ENCODE data around the gene IQGAP2.

Gene IQGAP2

GRCh38 chr5:76694317-76694716 lies 291.2 kb downstream of the IQGAP2 start:
- no peak for DNase-seq

- DNase-seq: no peak
Measured at GRCh38 chr5:76695346-76695745, 292.3 kb downstream of the IQGAP2 start.

DNA sequence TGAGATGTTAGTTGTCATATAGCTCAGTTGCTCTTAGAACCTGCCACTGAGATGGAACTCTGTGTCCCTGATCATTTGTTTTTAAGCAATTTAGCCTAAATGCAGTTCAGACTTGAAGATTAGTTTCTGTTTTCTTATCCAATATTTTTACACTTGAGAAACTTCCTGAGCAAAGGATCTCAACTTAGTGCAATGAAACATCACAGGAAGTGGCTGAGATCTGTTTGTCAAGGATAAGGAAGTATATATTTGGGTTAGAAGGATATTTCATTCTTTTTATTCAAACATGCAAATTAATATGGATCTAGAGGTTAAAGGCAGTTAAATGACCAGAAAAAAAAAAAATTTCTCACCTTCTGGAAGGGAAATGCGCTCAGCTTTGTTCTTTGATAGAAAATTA lies 293.2 kb downstream of the IQGAP2 start:
- no peak for DNase-seq

DNA sequence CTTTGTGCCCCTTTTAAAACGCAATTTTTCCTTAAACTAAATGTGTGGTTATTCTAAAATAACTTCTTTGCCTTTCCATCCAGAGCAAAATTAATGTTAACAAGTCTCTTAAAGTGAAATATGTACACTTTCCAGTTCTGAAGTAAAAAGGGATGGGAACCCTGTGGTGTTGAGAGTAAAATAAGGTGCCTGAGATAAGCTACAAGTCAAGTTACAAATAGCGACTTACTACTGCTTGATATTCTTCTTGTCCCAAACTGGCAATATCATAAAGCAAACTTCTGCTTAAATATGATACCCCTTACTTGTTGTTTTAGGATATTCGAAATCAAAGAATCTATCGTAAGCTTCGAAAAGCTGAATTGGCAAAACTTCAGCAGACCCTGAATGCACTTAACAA lies 294.6 kb downstream of the IQGAP2 start:
- no peak for DNase-seq

DNA sequence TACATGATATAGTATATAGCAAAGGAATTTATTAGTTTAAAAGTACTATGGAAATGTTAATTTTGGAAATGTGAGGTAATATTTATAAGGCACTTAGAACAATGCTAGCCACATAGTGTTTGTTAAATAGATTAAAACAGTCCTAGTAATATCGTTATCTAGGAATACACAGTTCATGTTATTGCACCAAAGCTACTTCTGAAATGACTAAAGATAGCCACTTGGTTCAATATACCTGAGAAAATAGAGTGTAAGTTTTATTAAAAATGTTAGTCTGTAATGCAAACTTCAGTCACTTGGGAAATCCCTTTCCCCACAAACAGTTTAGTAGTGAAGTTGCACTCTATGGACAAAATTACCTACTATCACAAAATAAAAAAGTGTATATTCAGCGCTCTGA lies 297.5 kb downstream of the IQGAP2 start:
- DNase-seq: no peak

- DNase-seq: no peak
Measured at GRCh38 chr5:76701298-76701697, 298.2 kb downstream of the IQGAP2 start.

- no peak for DNase-seq
Measured at GRCh38 chr5:76703707-76704106, 300.6 kb downstream of the IQGAP2 start.

DNA sequence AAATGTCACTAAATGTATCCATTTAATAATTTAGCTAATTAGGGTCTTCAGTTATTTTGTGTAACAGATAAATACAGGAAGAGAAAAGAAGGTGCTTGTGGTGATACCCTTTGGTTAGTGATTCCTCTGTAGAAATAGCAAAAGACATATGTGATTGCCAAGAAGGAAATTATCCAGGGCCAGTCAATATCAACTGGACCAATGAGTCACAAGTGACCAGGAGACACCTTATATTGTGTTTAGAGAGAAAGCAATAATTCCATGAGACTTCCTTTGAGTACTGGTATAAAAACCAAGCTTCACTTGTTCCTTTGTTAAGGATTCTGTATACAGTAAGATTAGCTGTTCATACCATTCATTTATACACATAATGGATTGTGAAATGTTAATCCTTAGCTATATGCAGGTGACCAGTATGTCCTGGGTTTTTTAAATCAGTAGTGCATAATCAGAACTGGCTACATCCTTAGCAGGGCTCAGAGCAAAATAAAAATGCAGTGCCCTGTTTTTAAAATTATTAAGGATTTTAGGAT lies 301.1 kb downstream of the IQGAP2 start:
- DNase-seq: no peak

- DNase-seq: no peak
Measured at GRCh38 chr5:76705574-76705973, 302.5 kb downstream of the IQGAP2 start.

DNA sequence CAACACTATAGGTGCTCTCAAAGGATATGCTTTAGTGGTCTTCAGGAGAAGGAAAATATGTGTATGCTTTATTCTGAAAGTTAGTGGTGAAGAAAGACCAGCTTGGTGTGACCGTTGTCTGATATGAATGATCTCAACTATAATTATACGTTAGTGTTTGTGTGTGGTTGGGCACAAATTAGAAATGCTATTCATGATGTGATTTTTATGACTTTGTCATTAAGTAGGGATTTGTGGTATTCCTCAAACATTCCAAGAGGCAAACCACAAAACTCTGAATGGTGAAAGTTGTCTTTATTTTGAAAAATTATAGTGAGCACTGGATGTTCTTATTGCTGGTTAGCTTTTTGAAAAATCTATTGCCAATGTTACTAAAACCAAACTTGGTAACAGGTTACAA lies 306.7 kb downstream of the IQGAP2 start:
- DNase-seq: no peak

- DNase-seq: no peak
Measured at GRCh38 chr5:76710991-76711390, 307.9 kb downstream of the IQGAP2 start.

DNA sequence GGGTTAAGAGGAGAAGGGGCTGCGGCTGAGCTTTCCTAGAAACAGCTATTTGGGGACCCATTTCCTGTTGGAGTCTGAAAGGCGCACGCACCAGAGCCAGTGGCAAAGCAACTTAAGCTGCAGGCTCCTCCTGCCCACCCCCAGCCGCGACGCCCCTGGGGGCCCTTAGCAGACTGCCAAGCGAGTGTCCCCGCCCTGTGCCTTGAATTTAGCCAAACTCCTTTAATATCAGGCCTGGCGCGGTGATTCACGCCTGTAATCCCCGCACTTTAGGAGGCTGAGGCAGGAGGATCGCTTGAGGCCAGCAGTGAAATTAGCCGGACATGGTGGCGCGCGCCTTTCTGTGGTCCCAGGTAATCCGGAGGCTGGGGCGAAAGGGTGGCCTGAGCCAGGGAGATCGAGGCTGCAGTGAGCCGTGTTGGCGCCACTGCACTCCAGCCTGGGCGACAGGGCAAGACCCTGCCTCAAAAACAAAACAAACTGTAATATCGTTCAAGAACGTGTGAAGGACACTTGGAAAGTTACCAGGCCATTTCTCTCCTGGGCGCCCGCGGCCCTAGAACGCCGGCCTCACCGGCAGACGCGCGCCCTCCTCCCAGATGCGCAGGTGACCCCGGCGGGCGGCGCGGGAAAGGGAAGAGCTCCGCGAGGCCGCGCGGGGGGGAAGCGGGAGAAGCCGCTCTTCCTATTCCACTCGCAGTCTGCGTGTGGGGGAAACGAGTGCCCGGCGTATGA lies 311.8 kb downstream of the IQGAP2 start:
- DNase-seq: no peak

DNA sequence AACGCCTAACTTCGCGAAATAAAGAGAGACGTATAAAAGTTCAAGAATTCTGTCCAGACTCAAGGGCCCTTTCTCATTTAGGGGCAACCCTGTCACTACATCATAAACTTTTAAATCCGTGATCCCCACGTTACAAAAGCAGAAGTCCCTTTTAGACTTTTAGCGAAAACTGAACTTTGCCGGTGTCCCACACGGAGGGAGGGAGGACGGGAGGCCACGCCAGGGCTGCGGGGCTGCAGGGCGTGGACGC lies 312.3 kb downstream of the IQGAP2 start:
- DNase-seq: no peak

DNA sequence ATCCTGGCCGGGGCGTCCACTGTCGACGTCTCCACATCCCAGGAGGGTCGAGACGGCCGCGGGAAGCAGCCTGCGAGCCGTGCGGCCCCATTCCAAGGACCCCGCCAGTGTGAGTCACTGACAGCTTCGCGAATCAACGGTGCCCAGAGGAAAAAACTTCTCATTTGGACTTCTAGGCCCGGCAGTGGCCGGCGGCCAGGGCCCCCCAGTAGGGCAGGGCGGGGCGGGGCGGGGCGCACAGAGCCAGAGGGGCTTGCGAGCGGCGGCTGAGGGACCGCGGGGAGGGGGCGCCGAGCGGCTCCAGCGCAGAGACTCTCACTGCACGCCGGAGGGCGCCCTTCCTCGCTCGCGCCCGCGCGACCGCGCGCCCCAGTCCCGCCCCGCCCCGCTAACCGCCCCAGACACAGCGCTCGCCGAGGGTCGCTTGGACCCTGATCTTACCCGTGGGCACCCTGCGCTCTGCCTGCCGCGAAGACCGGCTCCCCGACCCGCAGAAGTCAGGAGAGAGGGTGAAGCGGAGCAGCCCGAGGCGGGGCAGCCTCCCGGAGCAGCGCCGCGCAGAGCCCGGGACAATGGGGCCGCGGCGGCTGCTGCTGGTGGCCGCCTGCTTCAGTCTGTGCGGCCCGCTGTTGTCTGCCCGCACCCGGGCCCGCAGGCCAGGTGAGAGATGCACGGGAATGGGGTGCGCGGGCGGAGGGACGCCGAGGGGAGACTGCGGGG lies 312.8 kb downstream of the IQGAP2 start, which contains the start of gene F2R:
F2R (plus strand) TSS at position 391 of the 720 bp plus-strand sequence; CDS start at position 573, 182 bp downstream.
- DNase-seq: no peak

- no peak for DNase-seq
Measured at GRCh38 chr5:76716456-76717157, 313.5 kb downstream of the IQGAP2 start.

GRCh38 chr5:76717222-76718083 lies 314.4 kb downstream of the IQGAP2 start:
- DNase-seq: no peak

- DNase-seq: no peak
Measured at GRCh38 chr5:76718381-76718832, 315.3 kb downstream of the IQGAP2 start.

- no peak for DNase-seq
Measured at GRCh38 chr5:76718880-76719279, 315.8 kb downstream of the IQGAP2 start.

- DNase-seq: no peak
Measured at GRCh38 chr5:76720988-76721569, 318.0 kb downstream of the IQGAP2 start.

GRCh38 chr5:76723266-76723665 lies 320.2 kb downstream of the IQGAP2 start:
- DNase-seq: no peak

DNA sequence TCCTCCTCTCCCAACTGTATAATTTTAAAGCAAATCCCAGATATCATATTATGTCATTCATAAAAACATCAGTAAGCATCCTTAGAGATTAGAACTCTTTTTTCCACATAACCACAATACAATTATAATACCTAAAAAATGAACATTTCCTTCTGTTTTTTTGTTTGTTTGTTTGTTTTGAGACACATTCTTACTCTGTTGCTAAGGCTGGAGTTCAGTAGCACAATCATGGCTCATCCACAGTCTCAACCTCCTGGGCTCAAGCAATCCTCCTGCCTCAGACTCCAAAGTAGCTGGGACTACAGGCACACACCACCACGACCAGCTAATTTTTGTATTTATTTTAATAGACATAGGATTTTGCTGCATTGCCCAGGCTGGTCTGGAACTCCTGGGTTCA lies 320.8 kb downstream of the IQGAP2 start:
- no peak for DNase-seq

DNA sequence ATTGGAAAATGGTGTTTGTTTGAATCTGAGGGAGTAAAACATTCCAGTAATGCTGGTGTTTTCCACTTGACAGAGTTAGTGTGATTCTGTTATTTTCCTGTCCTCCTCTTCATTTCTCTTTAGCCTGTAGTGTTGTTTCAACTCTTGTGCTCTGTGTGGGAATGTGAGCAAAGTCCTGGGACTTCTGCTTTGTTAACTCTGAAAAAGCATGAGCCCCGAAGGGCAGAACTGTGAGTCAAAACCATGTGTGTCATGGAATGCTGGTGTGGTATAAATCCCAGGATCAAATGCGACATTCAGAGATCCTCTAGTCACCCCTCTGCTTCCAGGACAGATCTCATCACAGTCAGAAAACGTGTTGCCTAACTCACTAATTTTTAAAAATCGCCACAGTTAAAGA lies 321.8 kb downstream of the IQGAP2 start:
- DNase-seq: no peak

All from DMS79 treated with DMSO at 0.1 percent for 48 hours (cell line).